PFSK-1 (cell line): ENCODE data around the gene EPHA3.

Experiments used
- FOXP2 ChIP-seq: optimal IDR thresholded peaks from 2 replicates; pipeline ENCODE3; 2011; ENCODE audit warnings: borderline replicate concordance, control low read depth, inconsistent platforms; ENCODE audit not compliant: insufficient read depth; ENCODE audit errors: extremely low read length, extremely low read depth
- POLR2AphosphoS5 ChIP-seq: IDR thresholded peaks from 2 replicates; pipeline ENCODE4 v1.6.1; 2012; ENCODE audit warnings: low read depth, mild to moderate bottlenecking, control low read depth, low read length, moderate library complexity
- REST ChIP-seq, 2 experiments: IDR thresholded peaks; 2 replicates each; pipeline versions ENCODE4 v1.6.1 to v1.8.0; 2011 to 2012; ENCODE audit warnings: low read depth in 2 of 2, low read length in 2 of 2, control low read depth in 1 of 2, inconsistent platforms in 1 of 2, mild to moderate bottlenecking in 1 of 2, moderate library complexity in 1 of 2; ENCODE audit not compliant: insufficient read depth in 1 of 2
- SIN3A ChIP-seq: IDR thresholded peaks from 2 replicates; pipeline ENCODE4 v1.6.1; 2012; ENCODE audit warnings: mild to moderate bottlenecking, low read length, moderate library complexity, borderline replicate concordance; ENCODE audit not compliant: insufficient read depth
- TAF1 ChIP-seq: IDR thresholded peaks from 2 replicates; pipeline ENCODE4 v1.6.1; 2012; ENCODE audit warnings: low read length, control low read depth, borderline replicate concordance; ENCODE audit not compliant: insufficient read depth

The EPHA3 gene

GRCh38 chr3:89252016-89252415 lies 144.6 kb downstream of the EPHA3 start:
- TF ChIP-seq FOXP2 (no peak), REST (IDR thresholded peaks at IDR 0.05; ENCODE audit: insufficient read depth in 1 of 2, low read depth in 2 of 2, low read length in 2 of 2) (no peak), POLR2AphosphoS5 (no peak), SIN3A (no peak), TAF1 (no peak)

- TF ChIP-seq REST (IDR thresholded peaks at IDR 0.05; ENCODE audit: insufficient read depth in 1 of 2, low read depth in 2 of 2, low read length in 2 of 2) (no peak), TAF1 (no peak), POLR2AphosphoS5 (no peak), FOXP2 (no peak), SIN3A (no peak)
Measured at GRCh38 chr3:89252860-89253259, 145.4 kb downstream of the EPHA3 start.

- TF ChIP-seq REST (IDR thresholded peaks at IDR 0.05; ENCODE audit: insufficient read depth in 1 of 2, low read depth in 2 of 2, low read length in 2 of 2): no peak
- TF ChIP-seq SIN3A: no peak
- no peak for TF ChIP-seq FOXP2
- no peak for TF ChIP-seq TAF1
- no peak for TF ChIP-seq POLR2AphosphoS5
Measured at GRCh38 chr3:89256395-89256794, 149.0 kb downstream of the EPHA3 start.

- TF ChIP-seq POLR2AphosphoS5 (no peak), SIN3A (no peak), REST (IDR thresholded peaks at IDR 0.05; ENCODE audit: insufficient read depth in 1 of 2, low read depth in 2 of 2, low read length in 2 of 2) (no peak), FOXP2 (no peak), TAF1 (no peak)
Measured at GRCh38 chr3:89256882-89257281, 149.5 kb downstream of the EPHA3 start.

GRCh38 chr3:89260721-89261120 lies 153.3 kb downstream of the EPHA3 start:
- TF ChIP-seq POLR2AphosphoS5: no peak
- no peak for TF ChIP-seq REST (IDR thresholded peaks at IDR 0.05; ENCODE audit: insufficient read depth in 1 of 2, low read depth in 2 of 2, low read length in 2 of 2)
- no peak for TF ChIP-seq TAF1
- no peak for TF ChIP-seq FOXP2
- no peak for TF ChIP-seq SIN3A
